ENCODE data around the gene MORN5.

DNA sequence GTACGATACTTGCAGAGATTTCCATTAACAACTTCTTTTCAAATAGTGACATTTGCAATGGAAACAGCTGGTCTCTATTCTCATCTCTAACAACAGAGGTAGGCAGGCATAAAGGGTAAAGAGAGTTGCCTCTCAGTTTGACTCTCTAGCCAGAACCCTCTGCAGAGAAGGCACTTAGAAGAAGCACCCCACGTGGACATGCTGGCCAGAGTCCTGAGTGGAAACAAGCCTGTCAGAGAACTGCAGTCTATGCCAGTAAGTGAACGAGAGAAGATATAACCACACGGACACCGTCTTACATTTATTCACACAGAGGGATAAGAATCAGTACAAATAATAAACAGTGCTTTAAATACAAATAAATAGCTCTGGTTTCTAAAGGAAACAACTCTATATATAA lies 80.0 kb downstream of the MORN5 start:
- TF ChIP-seq ARNTL (CRISPR knock-in tag; IDR thresholded peaks at IDR 0.05; ENCODE audit: borderline replicate concordance, low read depth) = no peak
- TF ChIP-seq TCF4 (CRISPR knock-in tag; IDR thresholded peaks at IDR 0.05; ENCODE audit: borderline replicate concordance) = no peak
- TF ChIP-seq, protein P1, sequence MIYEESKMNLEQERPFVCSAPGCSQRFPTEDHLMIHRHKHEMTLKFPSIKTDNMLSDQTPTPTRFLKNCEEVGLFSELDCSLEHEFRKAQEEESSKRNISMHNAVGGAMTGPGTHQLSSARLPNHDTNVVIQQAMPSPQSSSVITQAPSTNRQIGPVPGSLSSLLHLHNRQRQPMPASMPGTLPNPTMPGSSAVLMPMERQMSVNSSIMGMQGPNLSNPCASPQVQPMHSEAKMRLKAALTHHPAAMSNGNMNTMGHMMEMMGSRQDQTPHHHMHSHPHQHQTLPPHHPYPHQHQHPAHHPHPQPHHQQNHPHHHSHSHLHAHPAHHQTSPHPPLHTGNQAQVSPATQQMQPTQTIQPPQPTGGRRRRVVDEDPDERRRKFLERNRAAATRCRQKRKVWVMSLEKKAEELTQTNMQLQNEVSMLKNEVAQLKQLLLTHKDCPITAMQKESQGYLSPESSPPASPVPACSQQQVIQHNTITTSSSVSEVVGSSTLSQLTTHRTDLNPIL (CRISPR knock-in tag; IDR thresholded peaks at IDR 0.05; ENCODE audit: low read depth) = no peak
- no peak for TF ChIP-seq RARB (CRISPR knock-in tag; IDR thresholded peaks at IDR 0.05)
- TF ChIP-seq ZFP3 (CRISPR knock-in tag; IDR thresholded peaks at IDR 0.05) = no peak
- no peak for TF ChIP-seq ZFP30 (CRISPR knock-in tag; IDR thresholded peaks at IDR 0.05)
- TF ChIP-seq GLIS3 (CRISPR knock-in tag; IDR thresholded peaks at IDR 0.05) = no peak
- TF ChIP-seq SNAI2 (CRISPR knock-in tag; IDR thresholded peaks at IDR 0.05) = no peak
- TF ChIP-seq PATZ1 (CRISPR knock-in tag; IDR thresholded peaks at IDR 0.05; ENCODE audit: borderline replicate concordance) = no peak
- no peak for TF ChIP-seq CSRNP3 (CRISPR knock-in tag; IDR thresholded peaks at IDR 0.05)
- TF ChIP-seq ZNF565 (CRISPR knock-in tag; conservative IDR thresholded peaks at IDR 0.05; ENCODE audit: low read depth) = no peak
- no peak for TF ChIP-seq ZNF8 (CRISPR knock-in tag; IDR thresholded peaks at IDR 0.05)
- TF ChIP-seq BACH2 (CRISPR knock-in tag; IDR thresholded peaks at IDR 0.05; ENCODE audit: borderline replicate concordance) = no peak
- TF ChIP-seq ESRRG (CRISPR knock-in tag; IDR thresholded peaks at IDR 0.05) = no peak

All from SK-N-SH treated with all-trans-retinoic acid at 6 μM for 48 hours (cell line).